Common myeloid progenitor, CD34-positive (primary cell): Measurements from ENCODE around the gene C1orf174.
A peak's percentile ranks its signal among the peaks of the same experiment; 100 is the strongest.

Source experiments
- CTCF ChIA-PET: fragments of 350-600 bp; sonication (Branson Sonifier 250); formaldehyde crosslinking; loops from one replicate; lab custom pipeline; 2021; ENCODE audit warnings: antibody characterized with exemption; lab: Charles Lee
- POLR2A ChIA-PET: fragments of 350-600 bp; sonication (Branson Sonifier 250); formaldehyde crosslinking; loops from one replicate; lab custom pipeline; 2021; ENCODE audit warnings: antibody characterized with exemption; lab: Charles Lee
- DNase-seq, 3 donors: peaks; one replicate each; pipeline versions ENCODE4 v3.0.0 to v3.0.0-alpha.2; 2013
- H3K27ac ChIP-seq, 2 experiments: 1 replicate in 1 of 2; 2 replicates in 1 of 2; pipeline ENCODE4 v1.7.0; 2013; ENCODE audit warnings: inconsistent platforms in 2 of 2, low read length in 2 of 2, mild to moderate bottlenecking in 2 of 2, low read depth in 1 of 2, moderate library complexity in 1 of 2; ENCODE audit not compliant: severe bottlenecking in 2 of 2, insufficient read depth in 1 of 2, poor library complexity in 1 of 2
- H3K27me3 ChIP-seq, 5 experiments: replicated peaks in 2 of 5; 1 replicate in 3 of 5; 2 replicates in 2 of 5; pipeline versions ENCODE4 v1.6.1 to v1.7.0; 2013; ENCODE audit warnings: low read length in 4 of 5, mild to moderate bottlenecking in 2 of 5, moderate library complexity in 2 of 5, inconsistent platforms in 1 of 5; ENCODE audit not compliant: insufficient read depth in 5 of 5, control insufficient read depth in 4 of 5
- H3K36me3 ChIP-seq, 4 experiments: 1 replicate in 2 of 4; 2 replicates in 2 of 4; pipeline versions ENCODE4 v1.6.1 to v1.7.0; 2013; ENCODE audit warnings: low read length in 3 of 4, control low read depth in 1 of 4, mild to moderate bottlenecking in 1 of 4; ENCODE audit not compliant: control insufficient read depth in 4 of 4, insufficient read depth in 4 of 4
- H3K4me1 ChIP-seq, 4 experiments: 1 replicate in 3 of 4; 2 replicates in 1 of 4; pipeline versions ENCODE4 v1.6.1 to v1.7.1; 2013; ENCODE audit warnings: low read length in 3 of 4, mild to moderate bottlenecking in 3 of 4, control low read depth in 1 of 4, inconsistent platforms in 1 of 4, moderate library complexity in 1 of 4; ENCODE audit not compliant: control insufficient read depth in 4 of 4, insufficient read depth in 4 of 4; ENCODE audit errors: control extremely low read depth in 1 of 4
- H3K4me3 ChIP-seq, 7 experiments: 1 replicate in 4 of 7; 2 replicates in 3 of 7; pipeline versions ENCODE4 v1.5.1 to v1.7.0; 2013; ENCODE audit warnings: mild to moderate bottlenecking in 7 of 7, low read length in 6 of 7, moderate library complexity in 6 of 7, inconsistent platforms in 2 of 7, low read depth in 2 of 7, control low read depth in 1 of 7; ENCODE audit not compliant: insufficient read depth in 4 of 7, control insufficient read depth in 1 of 7; ENCODE audit errors: extremely low read depth in 1 of 7
- H3K9me3 ChIP-seq, 5 experiments: 1 replicate in 4 of 5; 2 replicates in 1 of 5; pipeline versions ENCODE4 v1.6.1 to v1.7.1; 2013; ENCODE audit warnings: low read length in 4 of 5, mild to moderate bottlenecking in 2 of 5, inconsistent platforms in 1 of 5, low read depth in 1 of 5, moderate library complexity in 1 of 5; ENCODE audit not compliant: control insufficient read depth in 4 of 5, insufficient read depth in 2 of 5; ENCODE audit errors: control extremely low read depth in 1 of 5
- WGBS: methylation state at CpG from one replicate; pipeline ENCODE4 v1.1.5; 2013; ENCODE audit not compliant: insufficient coverage; 5-methylcytosine and 5-hydroxymethylcytosine counted together

Gene C1orf174

GRCh38 chr1:3931007-3931912, 31.2 kb upstream of the C1orf174 start:
- POLR2A ChIA-PET = no interaction called here

GRCh38 chr1:3930301-3931006, 30.4 kb upstream of the C1orf174 start:
- peak in 2 of 3 donors; percentile 57 to 82 for DNase-seq
- peaks cover 0 to 3% (median 0%) of the 10 kb centered on the region in 5 experiments for H3K9me3 ChIP-seq
- H3K27me3 ChIP-seq = peaks cover 0 to 21% (median 5%) of the 10 kb centered on the region in 5 experiments
- H3K4me3 ChIP-seq = no peak overlapping the region
- ChIA-PET CTCF (no interaction called here), POLR2A (no interaction called here)
- H3K36me3 ChIP-seq = no peaks in the 10 kb centered on the region
- 80% methylated on average over 1 of the region's 10 CpGs for WGBS
- no peaks in the 10 kb centered on the region for H3K4me1 ChIP-seq
- no peak overlapping the region for H3K27ac ChIP-seq

More at GRCh38 chr1:3931007-3931912, 31.2 kb upstream of the C1orf174 start:
- DNase-seq = no peak
- Histone ChIP-seq H3K4me3 (no peak overlapping the region), H3K4me1 (no peaks in the 10 kb centered on the region), H3K27ac (no peak overlapping the region), H3K9me3 (peaks cover 0 to 8% (median 0%) of the 10 kb centered on the region in 5 experiments), H3K27me3 (peaks cover 0 to 13% (median 5%) of the 10 kb centered on the region in 5 experiments), H3K36me3 (no peaks in the 10 kb centered on the region)
- 88% methylated on average over 17 of the region's 17 CpGs for WGBS
- CTCF ChIA-PET = no interaction called here

- POLR2A ChIA-PET = no interaction called here
Observed at GRCh38 chr1:3929126-3929525, 29.1 kb upstream of the C1orf174 start.

DNA sequence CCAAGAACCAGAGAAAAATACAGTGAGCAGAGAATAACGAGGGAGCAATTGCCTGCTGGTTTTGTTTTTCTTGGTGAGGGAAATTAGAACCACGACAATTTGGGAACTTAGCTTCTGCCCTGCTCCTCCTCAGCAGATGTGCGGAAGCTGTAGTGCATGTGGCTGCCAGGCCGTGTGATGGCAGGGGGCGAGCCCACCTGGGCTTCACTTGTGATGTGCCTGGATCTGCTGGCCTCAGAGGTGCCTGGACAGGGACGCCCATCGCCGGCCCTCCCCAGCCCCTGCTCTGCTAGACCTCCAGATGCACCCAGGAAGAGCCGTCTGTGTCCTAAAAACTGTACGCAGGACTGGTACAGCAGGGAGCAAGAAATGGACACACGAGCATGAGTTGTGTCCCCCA, 28.5 kb upstream of the C1orf174 start:
- H3K36me3 ChIP-seq = no peaks in the 10 kb centered on the region

More at GRCh38 chr1:3929126-3929525, 29.1 kb upstream of the C1orf174 start:
- DNase-seq = peak in 2 of 3 donors; percentile 46 to 77
- Histone ChIP-seq H3K27ac (no peak overlapping the region), H3K27me3 (peaks cover 0 to 32% (median 5%) of the 10 kb centered on the region in 5 experiments), H3K9me3 (no peaks in the 10 kb centered on the region), H3K4me3 (no peak overlapping the region), H3K36me3 (no peaks in the 10 kb centered on the region), H3K4me1 (no peaks in the 10 kb centered on the region)
- CTCF ChIA-PET = no interaction called here
- 93% methylated on average over 2 of the region's 5 CpGs for WGBS

GRCh38 chr1:3926956-3927355, 26.9 kb upstream of the C1orf174 start:
- peaks cover 0 to 20% (median 5%) of the 10 kb centered on the region in 5 experiments for H3K27me3 ChIP-seq
- H3K27ac ChIP-seq = no peak overlapping the region
- no peaks in the 10 kb centered on the region for H3K9me3 ChIP-seq
- no peaks in the 10 kb centered on the region for H3K36me3 ChIP-seq
- CTCF ChIA-PET = no interaction called here
- POLR2A ChIA-PET = no interaction called here
- DNase-seq = no peak
- H3K4me1 ChIP-seq = no peaks in the 10 kb centered on the region
- no peak overlapping the region for H3K4me3 ChIP-seq

More for the DNA sequence above, 28.5 kb upstream of the C1orf174 start:
- ChIA-PET CTCF (no interaction called here), POLR2A (no interaction called here)
- 72% methylated on average over 11 of the region's 11 CpGs for WGBS
- H3K4me1 ChIP-seq = no peaks in the 10 kb centered on the region
- H3K27ac ChIP-seq = no peak overlapping the region
- peaks cover 0 to 32% (median 5%) of the 10 kb centered on the region in 5 experiments for H3K27me3 ChIP-seq
- DNase-seq = peak in 2 of 3 donors; percentile 17 to 50
- no peak overlapping the region for H3K4me3 ChIP-seq
- no peaks in the 10 kb centered on the region for H3K9me3 ChIP-seq

- H3K27me3 ChIP-seq = peaks cover 0 to 20% (median 0%) of the 10 kb centered on the region in 5 experiments
- 81% methylated on average over 8 of the region's 8 CpGs for WGBS
- no peak overlapping the region for H3K27ac ChIP-seq
- H3K4me3 ChIP-seq = no peak overlapping the region
- no peak for DNase-seq
- no peaks in the 10 kb centered on the region for H3K9me3 ChIP-seq
- peaks cover 0 to 3% (median 0%) of the 10 kb centered on the region in 4 experiments for H3K4me1 ChIP-seq
- ChIA-PET CTCF (no interaction called here), POLR2A (no interaction called here)
- no peaks in the 10 kb centered on the region for H3K36me3 ChIP-seq
Observed at GRCh38 chr1:3925762-3926161, 25.7 kb upstream of the C1orf174 start.

DNA sequence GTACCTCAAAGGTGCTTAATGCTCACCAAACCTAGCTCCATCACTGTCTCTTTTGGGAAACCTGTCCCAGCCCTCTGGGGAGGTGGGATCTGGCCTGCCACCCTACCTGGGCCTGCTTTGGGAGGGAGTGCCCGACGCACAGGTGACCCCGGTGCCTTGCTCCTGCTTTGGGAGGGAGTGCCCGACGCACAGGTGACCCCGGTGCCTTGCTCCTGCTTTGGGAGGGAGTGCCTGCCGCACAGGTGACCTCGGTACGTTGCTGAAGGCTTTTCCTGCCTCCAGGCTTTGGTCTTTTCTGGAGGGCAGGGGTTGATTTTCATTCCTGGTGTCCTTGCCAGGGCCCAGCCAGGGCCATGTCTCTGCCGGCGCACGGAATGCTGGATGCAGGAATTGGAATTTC, 25.2 kb upstream of the C1orf174 start:
- no peaks in the 10 kb centered on the region for H3K9me3 ChIP-seq
- H3K36me3 ChIP-seq = no peaks in the 10 kb centered on the region
- H3K27me3 ChIP-seq = peaks cover 0 to 20% (median 0%) of the 10 kb centered on the region in 5 experiments
- ChIA-PET CTCF (no interaction called here), POLR2A (no interaction called here)
- peaks cover 0 to 3% (median 0%) of the 10 kb centered on the region in 4 experiments for H3K4me1 ChIP-seq
- 88% methylated on average over 10 of the region's 12 CpGs for WGBS
- no peak overlapping the region for H3K4me3 ChIP-seq
- no peak for DNase-seq
- no peak overlapping the region for H3K27ac ChIP-seq
